ENCODE measurements around the gene ALPL. TPM values are rescaled to one million over a fixed set of nuclear protein-coding genes. Genes with fewer than 3 reads are reported as not detected.
"Not testable (repeated sequence)": the region's sequence is repeated elsewhere in the genome, so short reads cannot be mapped to it uniquely, and the experiment has no call there.

The ALPL gene
- polyA plus RNA-seq, 1 donor (not counting 4 experiments of a cell fraction or from before 2014, with no cell fraction given): not detected

- no peak overlapping the region for H3K9ac ChIP-seq (ENCODE audit: control insufficient read depth, extremely low read depth, insufficient read depth, low read length)
- H3K27ac ChIP-seq (ENCODE audit: control insufficient read depth, insufficient read depth, low read length): no peak overlapping the region
- DNase-seq (ENCODE audit: low read depth, low spot score) (no peak), FAIRE-seq (no peak)
- H3K79me2 ChIP-seq (ENCODE audit: control insufficient read depth, insufficient read depth, low read length): no peaks in the 10 kb centered on the region
- no peak overlapping the region for H3K4me3 ChIP-seq (ENCODE audit: control insufficient read depth in 2 of 3, extremely low read depth in 1 of 3, insufficient read depth in 2 of 3, low read depth in 1 of 3, low read length in 3 of 3)
- H3K36me3 ChIP-seq (ENCODE audit: control insufficient read depth in 2 of 2, extremely low read depth in 1 of 2, insufficient read depth in 2 of 2, low read length in 2 of 2): peaks cover 3 to 6% of the 10 kb centered on the region in 2 experiments
- no peaks in the 10 kb centered on the region for H3K9me1 ChIP-seq (ENCODE audit: control insufficient read depth, extremely low read depth, insufficient read depth, low read length)
- H4K20me1 ChIP-seq (ENCODE audit: control insufficient read depth, extremely low read depth, insufficient read depth, low read length): no peaks in the 10 kb centered on the region
- no peaks in the 10 kb centered on the region for H3K4me1 ChIP-seq (ENCODE audit: control insufficient read depth, extremely low read depth, insufficient read depth, low read length)
- H2AFZ ChIP-seq (ENCODE audit: control insufficient read depth, low read length): no peak overlapping the region
- H3K4me2 ChIP-seq (ENCODE audit: control insufficient read depth, extremely low read depth, insufficient read depth, low read depth, low read length): no peak overlapping the region
- no peak for TF ChIP-seq EZH2 (IDR thresholded peaks at IDR 0.05; ENCODE audit: low read length)
- TF ChIP-seq CTCF (optimal IDR thresholded peaks at IDR 0.05 in 1 of 3, IDR thresholded peaks at IDR 0.05 in 1 of 3, conservative IDR thresholded peaks at IDR 0.05 in 1 of 3; ENCODE audit: extremely low read depth in 1 of 3, insufficient read depth in 2 of 3, low read length in 3 of 3): no peak
- H3K9me3 ChIP-seq (ENCODE audit: control insufficient read depth, low read depth, low read length): no peaks in the 10 kb centered on the region
- dilution Hi-C loops (cut with MboI; ENCODE audit: extremely low pct_ligation_motif_present, low sequenced_read_pairs): no loop called here
- no peaks in the 10 kb centered on the region for H3K27me3 ChIP-seq (ENCODE audit: control insufficient read depth, extremely low read depth, insufficient read depth, low read length)
Observed at GRCh38 chr1:21472861-21473260, 36.4 kb upstream of the ALPL start.

- no peak overlapping the region for H3K9ac ChIP-seq (ENCODE audit: control insufficient read depth, extremely low read depth, insufficient read depth, low read length)
- no peak overlapping the region for H3K27ac ChIP-seq (ENCODE audit: control insufficient read depth, insufficient read depth, low read length)
- no peaks in the 10 kb centered on the region for H3K9me3 ChIP-seq (ENCODE audit: control insufficient read depth, low read depth, low read length)
- dilution Hi-C loops (cut with MboI; ENCODE audit: extremely low pct_ligation_motif_present, low sequenced_read_pairs): no loop called here
- FAIRE-seq (no peak), DNase-seq (ENCODE audit: low read depth, low spot score) (no peak)
- TF ChIP-seq CTCF (optimal IDR thresholded peaks at IDR 0.05 in 1 of 3, IDR thresholded peaks at IDR 0.05 in 1 of 3, conservative IDR thresholded peaks at IDR 0.05 in 1 of 3; ENCODE audit: extremely low read depth in 1 of 3, insufficient read depth in 2 of 3, low read length in 3 of 3) (no peak), EZH2 (IDR thresholded peaks at IDR 0.05; ENCODE audit: low read length) (no peak)
- H2AFZ ChIP-seq (ENCODE audit: control insufficient read depth, low read length): no peak overlapping the region
- H4K20me1 ChIP-seq (ENCODE audit: control insufficient read depth, extremely low read depth, insufficient read depth, low read length): no peaks in the 10 kb centered on the region
- H3K4me3 ChIP-seq (ENCODE audit: control insufficient read depth in 2 of 3, extremely low read depth in 1 of 3, insufficient read depth in 2 of 3, low read depth in 1 of 3, low read length in 3 of 3): no peak overlapping the region
- H3K4me1 ChIP-seq (ENCODE audit: control insufficient read depth, extremely low read depth, insufficient read depth, low read length): no peaks in the 10 kb centered on the region
- no peaks in the 10 kb centered on the region for H3K79me2 ChIP-seq (ENCODE audit: control insufficient read depth, insufficient read depth, low read length)
- no peak overlapping the region for H3K4me2 ChIP-seq (ENCODE audit: control insufficient read depth, extremely low read depth, insufficient read depth, low read depth, low read length)
- H3K27me3 ChIP-seq (ENCODE audit: control insufficient read depth, extremely low read depth, insufficient read depth, low read length): no peaks in the 10 kb centered on the region
- no peaks in the 10 kb centered on the region for H3K9me1 ChIP-seq (ENCODE audit: control insufficient read depth, extremely low read depth, insufficient read depth, low read length)
- H3K36me3 ChIP-seq (ENCODE audit: control insufficient read depth in 2 of 2, extremely low read depth in 1 of 2, insufficient read depth in 2 of 2, low read length in 2 of 2): peaks cover 0 to 7% of the 10 kb centered on the region in 2 experiments
Observed at GRCh38 chr1:21478356-21478755, 30.9 kb upstream of the ALPL start.

- H3K9me1 ChIP-seq (ENCODE audit: control insufficient read depth, extremely low read depth, insufficient read depth, low read length); H3K79me2 ChIP-seq (ENCODE audit: control insufficient read depth, insufficient read depth, low read length); dilution Hi-C loops (cut with MboI; ENCODE audit: extremely low pct_ligation_motif_present, low sequenced_read_pairs); H3K27ac ChIP-seq (ENCODE audit: control insufficient read depth, insufficient read depth, low read length); H3K4me3 ChIP-seq (ENCODE audit: control insufficient read depth in 2 of 3, extremely low read depth in 1 of 3, insufficient read depth in 2 of 3, low read depth in 1 of 3, low read length in 3 of 3); H3K4me2 ChIP-seq (ENCODE audit: control insufficient read depth, extremely low read depth, insufficient read depth, low read depth, low read length); H2AFZ ChIP-seq (ENCODE audit: control insufficient read depth, low read length); H3K9me3 ChIP-seq (ENCODE audit: control insufficient read depth, low read depth, low read length); H3K27me3 ChIP-seq (ENCODE audit: control insufficient read depth, extremely low read depth, insufficient read depth, low read length); H4K20me1 ChIP-seq (ENCODE audit: control insufficient read depth, extremely low read depth, insufficient read depth, low read length); FAIRE-seq; H3K9ac ChIP-seq (ENCODE audit: control insufficient read depth, extremely low read depth, insufficient read depth, low read length); H3K36me3 ChIP-seq (ENCODE audit: control insufficient read depth in 2 of 2, extremely low read depth in 1 of 2, insufficient read depth in 2 of 2, low read length in 2 of 2); DNase-seq (ENCODE audit: low read depth, low spot score); H3K4me1 ChIP-seq (ENCODE audit: control insufficient read depth, extremely low read depth, insufficient read depth, low read length): not testable (repeated sequence)
Observed at GRCh38 chr1:21483881-21484280, 25.3 kb upstream of the ALPL start.
